Stimulated activated CD4-positive, alpha-beta T cell treated with anti-CD3 and anti-CD28 coated beads, TNF-alpha, amount 100 ng/mL, for 24 hours (primary cell): ENCODE measurements around the gene OR2S2.
"Not testable (repeated sequence)": the region's sequence is repeated elsewhere in the genome, so short reads cannot be mapped to it uniquely, and the experiment has no call there.

ENCODE experiments used
- DNase-seq, 3 experiments: peaks; one replicate each; pipeline ENCODE4 v3.0.0-alpha.2; 2020; ENCODE audit warnings: low read depth in 3 of 3

Gene OR2S2

GRCh38 chr9:35962126-35962906, 4.4 kb upstream of the OR2S2 start:
- DNase-seq: no peak

- no peak for DNase-seq
These were observed 2.2 kb upstream of the OR2S2 start for GRCh38 chr9:35960039-35960655.

- no peak for DNase-seq
These were observed 1.3 kb downstream of the OR2S2 start for GRCh38 chr9:35956651-35957050.

- DNase-seq: peak; percentile 19 to 27 (median 22)
These were observed 2.9 kb downstream of the OR2S2 start for GRCh38 chr9:35954942-35955546.

- no peak for DNase-seq
These were observed 5.3 kb downstream of the OR2S2 start for GRCh38 chr9:35952526-35953191.

- DNase-seq: no peak
These were observed 6.2 kb downstream of the OR2S2 start for GRCh38 chr9:35951736-35952135.

- DNase-seq: no peak
These were observed 9.0 kb downstream of the OR2S2 start for GRCh38 chr9:35948901-35949318.

GRCh38 chr9:35948451-35948850, 9.5 kb downstream of the OR2S2 start:
- no peak for DNase-seq

GRCh38 chr9:35945341-35946018, 12.5 kb downstream of the OR2S2 start:
- DNase-seq: peak; percentile 38 to 64 (median 51)

GRCh38 chr9:35944841-35945240, 13.1 kb downstream of the OR2S2 start:
- no peak for DNase-seq

- no peak for DNase-seq
These were observed 13.8 kb downstream of the OR2S2 start for GRCh38 chr9:35944173-35944572.

GRCh38 chr9:35942286-35942685, 15.7 kb downstream of the OR2S2 start:
- no peak for DNase-seq

- peak in 1 of 3 experiments; percentile 11 for DNase-seq
These were observed 17.2 kb downstream of the OR2S2 start for GRCh38 chr9:35940458-35941407.

GRCh38 chr9:35939679-35940250, 18.2 kb downstream of the OR2S2 start:
- DNase-seq: no peak

GRCh38 chr9:35938474-35939356, 19.2 kb downstream of the OR2S2 start:
- DNase-seq: no peak

GRCh38 chr9:35937227-35937626, 20.7 kb downstream of the OR2S2 start:
- DNase-seq: no peak

GRCh38 chr9:35935755-35936509, 22.0 kb downstream of the OR2S2 start:
- DNase-seq: no peak

GRCh38 chr9:35935261-35935660, 22.7 kb downstream of the OR2S2 start:
- DNase-seq: no peak

- DNase-seq: not testable (repeated sequence)
These were observed 23.9 kb downstream of the OR2S2 start for GRCh38 chr9:35934069-35934468.
